IPS-15b (cell line): ENCODE results near the gene EBF3.

ENCODE experiments used
- H3K27me3 ChIP-seq: one replicate; pipeline ENCODE4 v1.6.1; 2013; ENCODE audit warnings: low read length; ENCODE audit not compliant: control insufficient read depth, insufficient read depth
- H3K36me3 ChIP-seq: one replicate; pipeline ENCODE4 v1.6.1; 2013; ENCODE audit warnings: low read length; ENCODE audit not compliant: control insufficient read depth, insufficient read depth
- H3K4me1 ChIP-seq: one replicate; pipeline ENCODE4 v1.6.1; 2013; ENCODE audit warnings: mild to moderate bottlenecking, low read length; ENCODE audit not compliant: control insufficient read depth, insufficient read depth
- H3K4me3 ChIP-seq: one replicate; pipeline ENCODE4 v1.5.1; 2013; ENCODE audit warnings: low read depth, low read length
- H3K9ac ChIP-seq: one replicate; pipeline ENCODE4 v1.6.1; 2013; ENCODE audit warnings: low read depth, mild to moderate bottlenecking, low read length
- H3K9me3 ChIP-seq: one replicate; pipeline ENCODE4 v1.6.1; 2013; ENCODE audit warnings: mild to moderate bottlenecking, low read length; ENCODE audit not compliant: control insufficient read depth, insufficient read depth

The EBF3 gene

DNA sequence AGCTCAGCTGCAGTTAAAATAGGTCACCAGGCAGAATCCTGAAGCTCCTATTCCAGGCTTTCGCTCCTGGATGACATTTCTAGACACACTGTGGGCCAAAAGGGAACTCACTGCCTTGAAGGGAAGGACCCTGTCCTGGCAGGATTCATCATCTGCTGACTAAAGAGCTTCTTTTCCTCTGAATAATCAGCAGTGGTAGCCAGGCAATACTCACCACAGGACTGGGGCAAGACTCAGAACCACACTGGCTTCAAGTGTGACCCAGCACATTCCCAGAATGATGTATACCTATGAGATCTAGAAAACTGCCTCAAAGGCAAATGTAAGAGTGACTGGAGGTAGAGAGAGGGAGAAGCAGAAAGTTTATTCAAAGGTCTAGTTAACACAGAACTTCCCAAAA lies 29.5 kb upstream of the EBF3 start:
- Histone ChIP-seq H3K9ac (no peak overlapping the region), H3K4me3 (no peak overlapping the region), H3K9me3 (no peaks in the 10 kb centered on the region), H3K36me3 (no peaks in the 10 kb centered on the region), H3K4me1 (no peaks in the 10 kb centered on the region), H3K27me3 (no peaks in the 10 kb centered on the region)

DNA sequence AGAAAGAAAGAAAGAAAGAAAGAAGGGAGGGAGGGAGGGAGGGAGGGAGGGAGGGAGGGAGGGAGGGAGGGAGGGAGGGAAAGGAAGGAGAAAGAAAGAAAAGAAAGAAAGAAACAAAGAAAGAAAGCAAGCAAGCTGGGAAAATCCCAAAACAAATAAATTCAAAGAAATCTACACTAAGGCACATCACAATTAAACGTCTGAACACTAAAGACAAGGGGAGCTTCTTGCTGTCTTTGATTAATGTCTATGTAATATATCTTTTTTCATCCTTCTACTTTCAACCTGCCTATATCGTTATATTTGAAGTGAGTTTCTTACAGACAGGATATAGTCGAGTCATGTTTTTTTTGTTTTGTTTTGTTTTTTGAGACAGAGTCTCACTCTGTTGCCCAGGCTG lies 28.3 kb upstream of the EBF3 start:
- no peak overlapping the region for H3K9ac ChIP-seq
- H3K4me3 ChIP-seq = no peak overlapping the region
- no peaks in the 10 kb centered on the region for H3K27me3 ChIP-seq
- H3K36me3 ChIP-seq = no peaks in the 10 kb centered on the region
- H3K9me3 ChIP-seq = no peaks in the 10 kb centered on the region
- no peaks in the 10 kb centered on the region for H3K4me1 ChIP-seq

DNA sequence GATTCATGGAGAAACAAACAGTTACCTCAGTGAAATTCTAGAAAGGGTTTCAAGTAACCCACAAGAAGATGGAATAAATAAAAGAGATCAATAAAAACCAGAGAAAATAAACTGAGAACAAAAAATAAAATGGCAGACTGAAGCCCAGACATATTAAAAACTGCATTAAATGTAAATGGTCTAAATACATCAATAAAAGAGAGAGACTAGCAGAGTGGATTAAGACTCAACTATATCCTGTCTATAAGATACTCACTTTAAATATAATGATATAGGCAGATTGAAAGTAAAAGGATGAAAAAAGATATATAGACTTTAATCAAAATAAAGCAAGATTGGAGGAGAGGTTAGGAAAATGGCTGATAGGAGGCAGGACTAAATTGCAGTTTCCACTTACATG lies 18.8 kb upstream of the EBF3 start:
- Histone ChIP-seq H3K9me3 (no peaks in the 10 kb centered on the region), H3K9ac (no peak overlapping the region), H3K27me3 (no peaks in the 10 kb centered on the region), H3K36me3 (no peaks in the 10 kb centered on the region), H3K4me3 (no peak overlapping the region), H3K4me1 (no peaks in the 10 kb centered on the region)

DNA sequence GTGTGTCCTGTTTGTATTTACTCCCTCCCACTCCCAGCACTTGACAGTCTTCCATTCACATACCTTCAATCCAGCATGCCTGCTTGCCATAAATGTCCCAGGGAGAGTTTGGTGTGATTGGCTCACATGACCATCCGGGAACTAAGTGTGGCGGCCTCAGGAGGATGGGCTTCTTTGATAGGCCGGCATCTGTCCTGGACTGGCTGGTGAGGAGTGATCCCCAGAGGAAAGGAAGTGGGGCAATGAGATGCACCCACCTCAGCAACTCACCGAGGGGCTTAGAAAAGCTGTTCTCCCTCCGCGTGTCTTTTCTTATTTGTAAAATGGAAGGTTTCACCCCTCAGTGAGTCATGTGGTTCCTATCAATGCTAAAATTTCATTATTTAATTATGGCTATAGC lies 14.9 kb upstream of the EBF3 start:
- Histone ChIP-seq H3K4me3 (no peak overlapping the region), H3K9me3 (no peaks in the 10 kb centered on the region), H3K27me3 (peaks cover 18% of the 10 kb centered on the region), H3K9ac (no peak overlapping the region), H3K36me3 (no peaks in the 10 kb centered on the region), H3K4me1 (no peaks in the 10 kb centered on the region)

DNA sequence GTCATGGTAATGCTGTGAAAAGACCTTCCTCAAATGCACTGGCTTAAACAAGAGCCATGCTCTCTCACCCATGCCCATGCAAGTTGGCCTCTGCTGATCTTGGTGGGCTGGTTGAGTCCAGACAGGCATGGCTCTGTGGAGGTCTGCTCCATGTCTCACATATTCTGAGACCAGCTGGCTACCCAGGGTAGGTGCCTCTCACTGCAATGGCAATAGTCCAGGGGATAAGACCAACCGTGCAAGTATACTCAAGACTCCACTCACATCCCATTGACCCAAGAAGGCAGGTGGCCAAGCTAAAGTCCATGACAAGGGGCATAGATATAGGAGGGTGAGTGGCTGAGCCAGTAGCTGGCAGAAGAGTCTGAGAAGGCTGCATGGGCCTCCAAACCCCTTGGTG lies 14.2 kb upstream of the EBF3 start:
- peaks cover 24% of the 10 kb centered on the region for H3K27me3 ChIP-seq
- no peak overlapping the region for H3K4me3 ChIP-seq
- H3K9ac ChIP-seq = no peak overlapping the region
- H3K9me3 ChIP-seq = no peaks in the 10 kb centered on the region
- H3K4me1 ChIP-seq = no peaks in the 10 kb centered on the region
- H3K36me3 ChIP-seq = no peaks in the 10 kb centered on the region

DNA sequence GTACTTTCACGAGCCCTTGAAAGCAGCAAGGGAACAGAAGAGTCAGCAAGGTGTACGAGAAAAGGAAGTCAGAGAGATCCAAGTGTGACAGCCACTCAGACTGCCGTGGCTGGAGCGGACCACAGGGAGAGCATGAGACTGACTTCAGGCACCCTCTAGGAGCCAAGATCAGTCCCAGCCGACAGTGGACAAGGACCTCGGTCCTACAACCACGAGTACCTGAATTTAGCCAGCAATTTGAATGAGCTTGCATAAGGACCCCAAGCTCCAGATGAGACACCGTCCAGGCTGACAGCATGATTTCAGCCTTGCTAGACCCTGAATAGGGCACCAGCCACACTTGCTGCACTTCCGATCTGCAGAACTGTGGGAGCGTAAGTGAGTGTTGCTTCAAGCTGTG lies 13.7 kb upstream of the EBF3 start:
- Histone ChIP-seq H3K27me3 (peaks cover 29% of the 10 kb centered on the region), H3K9me3 (no peaks in the 10 kb centered on the region), H3K9ac (no peak overlapping the region), H3K4me1 (no peaks in the 10 kb centered on the region), H3K4me3 (no peak overlapping the region), H3K36me3 (no peaks in the 10 kb centered on the region)

GRCh38 chr10:129973674-129974059 lies 9.6 kb upstream of the EBF3 start:
- no peak overlapping the region for H3K9ac ChIP-seq
- H3K9me3 ChIP-seq = no peaks in the 10 kb centered on the region
- H3K4me1 ChIP-seq = peaks cover 7% of the 10 kb centered on the region
- peaks cover 63% of the 10 kb centered on the region for H3K27me3 ChIP-seq
- no peaks in the 10 kb centered on the region for H3K36me3 ChIP-seq
- H3K4me3 ChIP-seq = no peak overlapping the region

DNA sequence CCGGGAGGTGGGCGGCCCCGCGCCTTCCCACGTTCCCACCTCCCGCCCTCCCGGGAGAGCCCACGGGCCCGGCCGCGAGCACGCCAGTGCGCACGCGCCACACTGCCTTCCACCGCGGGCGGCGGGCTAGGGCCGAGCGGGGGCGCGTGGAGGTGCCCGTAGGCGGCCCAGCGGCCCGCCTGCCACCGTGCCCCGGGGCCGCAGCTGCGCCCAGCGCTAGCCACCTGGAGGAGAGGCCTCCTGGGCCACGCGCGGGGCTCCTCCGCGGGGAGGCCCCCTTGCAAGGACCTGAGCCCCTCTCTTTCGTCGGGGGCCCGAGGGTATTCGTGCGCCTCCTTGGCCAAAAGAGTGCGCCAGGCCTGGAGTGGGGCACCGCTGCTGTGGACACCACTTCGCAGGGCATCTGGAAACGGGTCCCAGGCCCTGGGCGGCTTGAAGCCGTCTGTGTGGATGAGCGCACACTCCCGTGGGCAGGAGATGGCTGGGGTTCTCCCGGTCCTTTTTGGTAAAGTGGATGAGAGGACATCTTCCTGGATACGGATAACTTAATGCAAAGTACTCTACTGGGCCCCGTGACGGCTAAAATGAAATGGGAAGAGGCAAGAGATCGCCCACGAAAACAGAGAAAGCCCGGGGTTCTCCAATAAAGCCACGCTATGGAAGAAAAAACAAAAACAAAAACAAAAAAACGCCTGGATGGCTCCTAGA lies 9.0 kb upstream of the EBF3 start:
- Histone ChIP-seq H3K4me1 (peaks cover 7% of the 10 kb centered on the region), H3K9ac (no peak overlapping the region), H3K9me3 (no peaks in the 10 kb centered on the region), H3K36me3 (no peaks in the 10 kb centered on the region), H3K27me3 (peaks cover 68% of the 10 kb centered on the region), H3K4me3 (peak overlapping the region; percentile 8)

GRCh38 chr10:129972145-129972965 lies 8.3 kb upstream of the EBF3 start:
- Histone ChIP-seq H3K9ac (no peak overlapping the region), H3K36me3 (no peaks in the 10 kb centered on the region), H3K4me3 (peak overlapping the region; percentile 32), H3K9me3 (no peaks in the 10 kb centered on the region), H3K27me3 (peaks cover 76% of the 10 kb centered on the region), H3K4me1 (peaks cover 7% of the 10 kb centered on the region)

- Histone ChIP-seq H3K4me3 (peak overlapping the region; percentile 32), H3K27me3 (peaks cover 82% of the 10 kb centered on the region), H3K9ac (no peak overlapping the region), H3K36me3 (no peaks in the 10 kb centered on the region), H3K4me1 (peaks cover 7% of the 10 kb centered on the region), H3K9me3 (no peaks in the 10 kb centered on the region)
Observed at GRCh38 chr10:129971381-129972144, 7.5 kb upstream of the EBF3 start.

- H3K36me3 ChIP-seq = no peaks in the 10 kb centered on the region
- no peak overlapping the region for H3K9ac ChIP-seq
- no peaks in the 10 kb centered on the region for H3K9me3 ChIP-seq
- peaks cover 90% of the 10 kb centered on the region for H3K27me3 ChIP-seq
- H3K4me3 ChIP-seq = peak overlapping the region; percentile 41
- peaks cover 11% of the 10 kb centered on the region for H3K4me1 ChIP-seq
Observed at GRCh38 chr10:129970465-129971364, 6.6 kb upstream of the EBF3 start.
